Testis (tissue), 3 donors: ENCODE measurements around the gene PLB1. TPM values are rescaled to one million over a fixed set of nuclear protein-coding genes. Genes with fewer than 3 reads are reported as not detected.

Experiments used
- DNase-seq: peaks from one replicate; pipeline ENCODE4 v3.0.0-alpha.2; 2019
- H3K27ac ChIP-seq, 2 donors: fragments of 200-600 bp; sonication (generic); one replicate each; pipeline ENCODE4 v1.5.1; 2019
- H3K27me3 ChIP-seq: fragments of 200-600 bp; sonication (generic); one replicate; pipeline ENCODE4 v1.5.1; 2019
- H3K36me3 ChIP-seq: fragments of 200-600 bp; sonication (generic); one replicate; pipeline ENCODE4 v1.5.1; 2017; ENCODE audit warnings: low read depth; ENCODE audit errors: missing control alignments
- H3K4me1 ChIP-seq: fragments of 200-600 bp; sonication (generic); one replicate; pipeline ENCODE4 v1.5.1; 2019
- H3K4me3 ChIP-seq, 2 donors: fragments of 200-600 bp; sonication (generic); one replicate each; pipeline ENCODE4 v1.5.1; 2017 to 2019
- H3K9me3 ChIP-seq: fragments of 200-600 bp; sonication (generic); one replicate; pipeline ENCODE4 v1.5.1; 2017
- CTCF ChIP-seq, 3 experiments: fragments of 450-650 bp in 2 of 3; fragments of 200-600 bp in 1 of 3; sonication (generic) in 1 of 3; IDR thresholded peaks; one replicate each; pipeline ENCODE4 v1.5.1; 2016 to 2019; ENCODE audit warnings: antibody characterized with exemption in 3 of 3, mild to moderate bottlenecking in 2 of 3, moderate library complexity in 1 of 3
- POLR2A ChIP-seq: fragments of 450-650 bp; IDR thresholded peaks from one replicate; pipeline ENCODE4 v1.6.1; 2017; ENCODE audit warnings: antibody characterized with exemption, mild to moderate bottlenecking, moderate library complexity
- WGBS, 2 donors: methylation state at CpG; one replicate each; pipeline ENCODE4 v1.1.5; 2018; 5-methylcytosine and 5-hydroxymethylcytosine counted together
- intact Hi-C: fragments of 100-400 bp; cut with DNase I; formaldehyde crosslinking; loops from one replicate; pipeline ENCODE4 v1.15.1; 2023; ENCODE audit warnings: low total_unique reads
- polyA plus RNA-seq: library from polyadenylated mRNA; stranded (reverse); fragments of 350-450 nt; fragmentation: Illumina TruSeq; extraction: RNeasy Lipid Tissue Mini Kit (QIAGEN cat#74804); gene quantifications from one replicate; pipeline ENCODE4 v1.2.3, GENCODE V29; 2014; ENCODE audit warnings: low read depth, low replicate concordance; ENCODE audit not compliant: insufficient read depth
- total RNA-seq, 2 donors: library from RNA; depleted of rRNA; stranded (reverse); fragments of >200 nt; gene quantifications; one replicate each; pipeline ENCODE4 v1.2.3, GENCODE V29; 2016

PLB1 gene
- total and polyA plus RNA-seq, 3 donors from 2014 or later, result 7.6 to 10.9 (median 10.4) TPM

- H3K4me3 ChIP-seq, result no peak overlapping the region
- WGBS, 2 donors, result 92 to 95% methylated on average over 6 of the region's 6 CpGs
- no peaks in the 10 kb centered on the region for H3K27me3 ChIP-seq
- no peaks in the 10 kb centered on the region for H3K9me3 ChIP-seq
- peaks cover 12% of the 10 kb centered on the region for H3K4me1 ChIP-seq
- intact Hi-C loops, result no loop called here
- no peaks in the 10 kb centered on the region for H3K36me3 ChIP-seq
- TF ChIP-seq CTCF (IDR thresholded peaks at IDR 0.05), result no peak
- no peak for TF ChIP-seq POLR2A
- DNase-seq, result no peak
- no peak overlapping the region for H3K27ac ChIP-seq
Observed at GRCh38 chr2:28582152-28582551, 86.3 kb downstream of the PLB1 start.

- H3K9me3 ChIP-seq, result no peaks in the 10 kb centered on the region
- no peaks in the 10 kb centered on the region for H3K36me3 ChIP-seq
- no peaks in the 10 kb centered on the region for H3K27me3 ChIP-seq
- no peak overlapping the region for H3K4me3 ChIP-seq
- WGBS, 2 donors, result 87 to 94% methylated on average over 5 of the region's 5 CpGs
- no peak for DNase-seq
- TF ChIP-seq POLR2A, result no peak
- no peak overlapping the region for H3K27ac ChIP-seq
- intact Hi-C loops, result no loop called here
- H3K4me1 ChIP-seq, result peaks cover 12% of the 10 kb centered on the region
Observed at GRCh38 chr2:28582595-28582994, 86.7 kb downstream of the PLB1 start.

- Histone ChIP-seq H3K36me3 (no peaks in the 10 kb centered on the region), H3K27me3 (no peaks in the 10 kb centered on the region), H3K9me3 (no peaks in the 10 kb centered on the region), H3K4me1 (peaks cover 12% of the 10 kb centered on the region), H3K4me3 (no peak overlapping the region), H3K27ac (peak overlapping the region in 1 of 2 donors; percentile 47)
- DNase-seq, result peak; percentile 71
- 36 to 38% methylated on average over 10 of the region's 10 CpGs for whole genome bisulfite sequencing, 2 donors
- intact Hi-C loops, result no loop called here
- TF ChIP-seq POLR2A (no peak), CTCF (IDR thresholded peaks at IDR 0.05) (no peak)
Observed at GRCh38 chr2:28583899-28584553, 88.2 kb downstream of the PLB1 start.

- TF ChIP-seq POLR2A (no peak), CTCF (IDR thresholded peaks at IDR 0.05) (no peak)
- WGBS, 2 donors, result 97% methylated on average over 7 of the region's 7 CpGs
- H3K4me3 ChIP-seq, result no peak overlapping the region
- H3K36me3 ChIP-seq, result no peaks in the 10 kb centered on the region
- peaks cover 12% of the 10 kb centered on the region for H3K4me1 ChIP-seq
- H3K27ac ChIP-seq, result no peak overlapping the region
- intact Hi-C loops, result no loop called here
- no peaks in the 10 kb centered on the region for H3K27me3 ChIP-seq
- no peaks in the 10 kb centered on the region for H3K9me3 ChIP-seq
- no peak for DNase-seq
Observed at GRCh38 chr2:28586867-28587266, 91.0 kb downstream of the PLB1 start.

- Histone ChIP-seq H3K4me3 (no peak overlapping the region), H3K9me3 (no peaks in the 10 kb centered on the region), H3K27ac (no peak overlapping the region), H3K27me3 (no peaks in the 10 kb centered on the region), H3K4me1 (peaks cover 12% of the 10 kb centered on the region), H3K36me3 (no peaks in the 10 kb centered on the region)
- DNase-seq, result no peak
- intact Hi-C loops, result no loop called here
- WGBS, 2 donors, result 82 to 85% methylated on average over 15 of the region's 15 CpGs
- no peak for TF ChIP-seq CTCF (IDR thresholded peaks at IDR 0.05)
- no peak for TF ChIP-seq POLR2A
Observed at GRCh38 chr2:28587526-28588291, 91.8 kb downstream of the PLB1 start.
